Neural cell (in vitro differentiated cells): Measurements from ENCODE around the gene NADK. TPM values are rescaled to one million over a fixed set of nuclear protein-coding genes. Genes with fewer than 3 reads are reported as not detected.

ENCODE experiments used
- H2AFZ ChIP-seq: fragments of 200-600, 300-800 bp; sonication (generic), shearing (Covaris generic); 2 replicates; pipeline ENCODE4 v1.6.0; 2014; ENCODE audit warnings: low read depth, mild to moderate bottlenecking, antibody characterized with exemption, low read length, moderate library complexity
- H3F3A ChIP-seq: fragments of 200-600 bp; shearing (Covaris generic); 2 replicates; pipeline ENCODE4 v1.6.1; 2016; ENCODE audit warnings: mild to moderate bottlenecking, moderate library complexity, mixed read lengths, antibody characterized with exemption, low read length; ENCODE audit not compliant: insufficient read depth, poor library complexity, severe bottlenecking
- H3K27ac ChIP-seq: fragments of 200-600, 300-800 bp; sonication (generic), shearing (Covaris generic); 2 replicates; pipeline ENCODE4 v1.5.1; 2014; ENCODE audit warnings: mild to moderate bottlenecking, low read length, moderate library complexity
- H3K27me3 ChIP-seq: fragments of 300-800, 200-600 bp; sonication (generic), shearing (Covaris generic); 2 replicates; pipeline ENCODE4 v1.6.0; 2014; ENCODE audit warnings: mild to moderate bottlenecking, low read depth, low read length, moderate library complexity; ENCODE audit not compliant: insufficient read depth
- H3K36me3 ChIP-seq: fragments of 300-800, 200-600 bp; sonication (generic), shearing (Covaris generic); 2 replicates; pipeline ENCODE4 v1.5.1; 2014; ENCODE audit warnings: mild to moderate bottlenecking, antibody characterized with exemption, low read length, moderate library complexity; ENCODE audit not compliant: insufficient read depth
- H3K4me2 ChIP-seq: fragments of 300-800, 200-600 bp; sonication (generic), shearing (Covaris generic); 2 replicates; pipeline ENCODE4 v1.6.0; 2014; ENCODE audit warnings: mild to moderate bottlenecking, low read length
- H3K4me3 ChIP-seq: fragments of 300-800, 200-600 bp; sonication (generic), shearing (Covaris generic); 2 replicates; pipeline ENCODE4 v1.5.1; 2014; ENCODE audit warnings: mild to moderate bottlenecking, low read length, moderate library complexity
- H3K79me2 ChIP-seq: fragments of 200-600 bp; shearing (Covaris generic); replicated peaks from 2 replicates; pipeline ENCODE4 v1.6.0; 2014; ENCODE audit warnings: mild to moderate bottlenecking, low read length, moderate library complexity; ENCODE audit not compliant: insufficient read depth
- H3K9ac ChIP-seq: fragments of 300-800, 200-600 bp; sonication (generic), shearing (Covaris generic); 2 replicates; pipeline ENCODE4 v1.6.1; 2016; ENCODE audit warnings: mild to moderate bottlenecking, low read length, mixed read lengths
- H3K9me2 ChIP-seq: fragments of 200-600 bp; shearing (Covaris generic); 2 replicates; pipeline ENCODE4 v1.6.1; 2016; ENCODE audit warnings: mild to moderate bottlenecking, low read length, mixed read lengths; ENCODE audit not compliant: insufficient read depth
- H3K9me3 ChIP-seq: fragments of 200-600, 300-800 bp; sonication (generic), shearing (Covaris generic); 2 replicates; pipeline ENCODE4 v1.6.1; 2016; ENCODE audit warnings: mild to moderate bottlenecking, mixed run types, low read length, moderate library complexity, mixed read lengths
- H4K20me1 ChIP-seq: fragments of 200-600 bp; shearing (Covaris generic); 2 replicates; pipeline ENCODE4 v1.6.1; 2016; ENCODE audit warnings: mild to moderate bottlenecking, mixed run types; ENCODE audit not compliant: insufficient read depth
- CTCF ChIP-seq: fragments of 450-650 bp; IDR thresholded peaks from 2 replicates; pipeline ENCODE4 v1.5.1; 2014; ENCODE audit warnings: antibody characterized with exemption, mild to moderate bottlenecking, moderate library complexity; ENCODE audit not compliant: poor library complexity, severe bottlenecking
- EP300 ChIP-seq: fragments of 450-650 bp; conservative IDR thresholded peaks from 2 replicates; pipeline ENCODE4 v1.6.1; 2014; ENCODE audit warnings: antibody characterized with exemption, mild to moderate bottlenecking, moderate library complexity; ENCODE audit not compliant: poor library complexity, severe bottlenecking
- EZH2 ChIP-seq: fragments of 200-600, 300-800 bp; shearing (Covaris generic), sonication (generic); IDR thresholded peaks from 2 replicates; pipeline ENCODE4 v1.6.1; 2014; ENCODE audit warnings: antibody characterized with exemption, low read length, borderline replicate concordance, mild to moderate bottlenecking; ENCODE audit not compliant: insufficient read depth, poor library complexity, severe bottlenecking
- MXI1 ChIP-seq: fragments of 450-650 bp; conservative IDR thresholded peaks from 2 replicates; pipeline ENCODE4 v1.6.1; 2014; ENCODE audit warnings: antibody characterized with exemption, mild to moderate bottlenecking; ENCODE audit not compliant: poor library complexity, severe bottlenecking
- POLR2AphosphoS5 ChIP-seq: IDR thresholded peaks from 2 replicates; pipeline ENCODE4 v1.6.1; 2012
- RAD21 ChIP-seq: fragments of 450-650 bp; conservative IDR thresholded peaks from 2 replicates; pipeline ENCODE4 v1.6.1; 2014; ENCODE audit warnings: antibody characterized with exemption, mild to moderate bottlenecking, moderate library complexity
- REST ChIP-seq: IDR thresholded peaks from 2 replicates; pipeline ENCODE4 v1.6.1; 2012; ENCODE audit warnings: borderline replicate concordance
- SMC3 ChIP-seq: fragments of 450-650 bp; conservative IDR thresholded peaks from 2 replicates; pipeline ENCODE4 v1.6.1; 2014; ENCODE audit warnings: antibody characterized with exemption, mild to moderate bottlenecking, moderate library complexity; ENCODE audit not compliant: poor library complexity
- TAF1 ChIP-seq: IDR thresholded peaks from 2 replicates; pipeline ENCODE4 v1.6.1; 2012; ENCODE audit warnings: low read depth
- polyA plus RNA-seq: library from polyadenylated mRNA; depleted of rRNA; stranded (reverse); fragments of >200 nt; gene quantifications from 2 replicates; pipeline ENCODE4 v1.2.3, GENCODE V29; 2014

NADK gene
- polyA plus RNA-seq, 1 donor from 2014 or later, result 38.5 TPM

- no peaks in the 10 kb centered on the region for H4K20me1 ChIP-seq
- TF ChIP-seq CTCF, result no peak
- TF ChIP-seq REST, result no peak
- TF ChIP-seq EZH2, result no peak
- TF ChIP-seq EP300, result no peak
- no peak for TF ChIP-seq POLR2AphosphoS5
- no peak for TF ChIP-seq RAD21
- TF ChIP-seq TAF1, result no peak
- no peak for TF ChIP-seq SMC3
- no peak for TF ChIP-seq MXI1
- no peaks in the 10 kb centered on the region for H3K36me3 ChIP-seq
Measured at GRCh38 chr1:1763657-1764621, 14.3 kb downstream of the NADK start.

GRCh38 chr1:1761504-1762376, 16.5 kb downstream of the NADK start:
- Histone ChIP-seq H4K20me1 (no peaks in the 10 kb centered on the region), H3K4me3 (no peak overlapping the region), H3K4me2 (no peak overlapping the region), H2AFZ (no peak overlapping the region), H3K9me3 (no peaks in the 10 kb centered on the region), H3F3A (no peaks in the 10 kb centered on the region), H3K27me3 (no peaks in the 10 kb centered on the region), H3K79me2 (no peaks in the 10 kb centered on the region), H3K9me2 (no peaks in the 10 kb centered on the region), H3K27ac (no peak overlapping the region), H3K9ac (no peak overlapping the region), H3K36me3 (no peaks in the 10 kb centered on the region)
- TF ChIP-seq EZH2 (no peak), RAD21 (no peak), CTCF (no peak), EP300 (no peak)

More at GRCh38 chr1:1763657-1764621, 14.3 kb downstream of the NADK start:
- no peak overlapping the region for H2AFZ ChIP-seq
- H3F3A ChIP-seq, result no peaks in the 10 kb centered on the region
- H3K4me3 ChIP-seq, result no peak overlapping the region
- no peaks in the 10 kb centered on the region for H3K9me2 ChIP-seq
- H3K79me2 ChIP-seq, result no peaks in the 10 kb centered on the region
- no peaks in the 10 kb centered on the region for H3K9me3 ChIP-seq
- no peak overlapping the region for H3K4me2 ChIP-seq
- no peaks in the 10 kb centered on the region for H3K27me3 ChIP-seq
- no peak overlapping the region for H3K27ac ChIP-seq
- no peak overlapping the region for H3K9ac ChIP-seq
